ENCODE results near the gene QRICH2.

QRICH2 gene

GRCh38 chr17:76243826-76244679 is 64.0 kb downstream of the QRICH2 start:
- Histone ChIP-seq H3K9me2 (replicated peaks; ENCODE audit: low read depth, low read length) (no peaks in the 10 kb centered on the region), H3K4me3 (ENCODE audit: low read length, poor library complexity, severe bottlenecking) (no peak overlapping the region), H4K20me1 (ENCODE audit: insufficient read depth, low read length, poor library complexity, severe bottlenecking) (no peaks in the 10 kb centered on the region), H3K79me2 (ENCODE audit: insufficient read depth, low read length) (no peaks in the 10 kb centered on the region), H3K9me3 (ENCODE audit: insufficient read depth, low read depth, low read length) (no peaks in the 10 kb centered on the region), H3K4me2 (ENCODE audit: low read depth, low read length, poor library complexity, severe bottlenecking) (no peak overlapping the region), H3K36me3 (ENCODE audit: insufficient read depth, low read length) (no peaks in the 10 kb centered on the region), H3F3A (ENCODE audit: low read depth) (no peaks in the 10 kb centered on the region), H2AFZ (ENCODE audit: low read length) (no peak overlapping the region), H3K27me3 (ENCODE audit: insufficient read depth, low read length, poor library complexity, severe bottlenecking) (peaks cover 20% of the 10 kb centered on the region), H3K4me1 (ENCODE audit: insufficient read depth, low read length, poor library complexity, severe bottlenecking) (peaks cover 4% of the 10 kb centered on the region), H3K9ac (ENCODE audit: low read depth, low read length, poor library complexity, severe bottlenecking) (no peak overlapping the region)
- TF ChIP-seq CTCF (conservative IDR thresholded peaks at IDR 0.05; ENCODE audit: low read length), result no peak
- no peak for TF ChIP-seq EZH2phosphoT487 (IDR thresholded peaks at IDR 0.05; ENCODE audit: borderline replicate concordance)

GRCh38 chr17:76241691-76242255 is 66.3 kb downstream of the QRICH2 start:
- H3K4me2 ChIP-seq (ENCODE audit: low read depth, low read length, poor library complexity, severe bottlenecking), result no peak overlapping the region
- no peaks in the 10 kb centered on the region for H3F3A ChIP-seq (ENCODE audit: low read depth)
- H3K4me3 ChIP-seq (ENCODE audit: low read length, poor library complexity, severe bottlenecking), result no peak overlapping the region
- no peaks in the 10 kb centered on the region for H3K9me2 ChIP-seq (replicated peaks; ENCODE audit: low read depth, low read length)
- no peaks in the 10 kb centered on the region for H4K20me1 ChIP-seq (ENCODE audit: insufficient read depth, low read length, poor library complexity, severe bottlenecking)
- no peaks in the 10 kb centered on the region for H3K9me3 ChIP-seq (ENCODE audit: insufficient read depth, low read depth, low read length)
- no peak overlapping the region for H2AFZ ChIP-seq (ENCODE audit: low read length)
- no peaks in the 10 kb centered on the region for H3K36me3 ChIP-seq (ENCODE audit: insufficient read depth, low read length)
- no peak for TF ChIP-seq CTCF (conservative IDR thresholded peaks at IDR 0.05; ENCODE audit: low read length)
- TF ChIP-seq EZH2phosphoT487 (IDR thresholded peaks at IDR 0.05; ENCODE audit: borderline replicate concordance), result no peak
- peaks cover 4% of the 10 kb centered on the region for H3K4me1 ChIP-seq (ENCODE audit: insufficient read depth, low read length, poor library complexity, severe bottlenecking)
- H3K79me2 ChIP-seq (ENCODE audit: insufficient read depth, low read length), result no peaks in the 10 kb centered on the region
- H3K9ac ChIP-seq (ENCODE audit: low read depth, low read length, poor library complexity, severe bottlenecking), result no peak overlapping the region
- H3K27me3 ChIP-seq (ENCODE audit: insufficient read depth, low read length, poor library complexity, severe bottlenecking), result peaks cover 20% of the 10 kb centered on the region

- Histone ChIP-seq H4K20me1 (ENCODE audit: insufficient read depth, low read length, poor library complexity, severe bottlenecking) (no peaks in the 10 kb centered on the region), H3K4me3 (ENCODE audit: low read length, poor library complexity, severe bottlenecking) (peak overlapping the region; percentile 74), H3K9me3 (ENCODE audit: insufficient read depth, low read depth, low read length) (no peaks in the 10 kb centered on the region), H3K79me2 (ENCODE audit: insufficient read depth, low read length) (no peaks in the 10 kb centered on the region), H3K27me3 (ENCODE audit: insufficient read depth, low read length, poor library complexity, severe bottlenecking) (peaks cover 20% of the 10 kb centered on the region), H3K9ac (ENCODE audit: low read depth, low read length, poor library complexity, severe bottlenecking) (no peak overlapping the region), H2AFZ (ENCODE audit: low read length) (peak overlapping the region; percentile 97), H3K36me3 (ENCODE audit: insufficient read depth, low read length) (no peaks in the 10 kb centered on the region), H3F3A (ENCODE audit: low read depth) (no peaks in the 10 kb centered on the region), H3K9me2 (replicated peaks; ENCODE audit: low read depth, low read length) (no peaks in the 10 kb centered on the region), H3K4me2 (ENCODE audit: low read depth, low read length, poor library complexity, severe bottlenecking) (peak overlapping the region; percentile 79), H3K4me1 (ENCODE audit: insufficient read depth, low read length, poor library complexity, severe bottlenecking) (peaks cover 4% of the 10 kb centered on the region)
- TF ChIP-seq CTCF (conservative IDR thresholded peaks at IDR 0.05; ENCODE audit: low read length) (no peak), EZH2phosphoT487 (IDR thresholded peaks at IDR 0.05; ENCODE audit: borderline replicate concordance) (no peak)
These were observed 66.9 kb downstream of the QRICH2 start for GRCh38 chr17:76241204-76241538.
